HFF-Myc (cell line): Measurements from ENCODE around the gene SUPT4H1.

Experiments used
- DNase-seq: peaks from one replicate; pipeline ENCODE4 v3.0.0-alpha.2; 2011; ENCODE audit warnings: low read depth; ENCODE audit errors: extremely low read depth
- H3K4me3 ChIP-seq: replicated peaks from 2 replicates; pipeline ENCODE4 v1.5.1; 2011; ENCODE audit warnings: low read depth, mild to moderate bottlenecking, control low read depth, low read length
- CTCF ChIP-seq: IDR thresholded peaks from 2 replicates; pipeline ENCODE4 v1.5.1; 2012; ENCODE audit warnings: mild to moderate bottlenecking, low read depth, low read length, control low read depth; ENCODE audit errors: missing control alignments

The SUPT4H1 gene

GRCh38 chr17:58320163-58320558 is 31.8 kb downstream of the SUPT4H1 start:
- no peak for TF ChIP-seq CTCF
- DNase-seq: no peak

GRCh38 chr17:58319173-58320162 is 32.5 kb downstream of the SUPT4H1 start:
- DNase-seq: no peak
- no peak overlapping the region for H3K4me3 ChIP-seq
- no peak for TF ChIP-seq CTCF

More at GRCh38 chr17:58320163-58320558, 31.8 kb downstream of the SUPT4H1 start:
- H3K4me3 ChIP-seq: no peak overlapping the region

- no peak overlapping the region for H3K4me3 ChIP-seq
- TF ChIP-seq CTCF: no peak
- no peak for DNase-seq
Measured at GRCh38 chr17:58318627-58319172, 33.3 kb downstream of the SUPT4H1 start.

GRCh38 chr17:58318065-58318481 is 33.9 kb downstream of the SUPT4H1 start:
- no peak for DNase-seq
- TF ChIP-seq CTCF: no peak
- H3K4me3 ChIP-seq: no peak overlapping the region

GRCh38 chr17:58317421-58318064 is 34.5 kb downstream of the SUPT4H1 start:
- H3K4me3 ChIP-seq: no peak overlapping the region
- peak; percentile 80 for TF ChIP-seq CTCF
- peak; percentile 29 for DNase-seq

- no peak overlapping the region for H3K4me3 ChIP-seq
- no peak for DNase-seq
- no peak for TF ChIP-seq CTCF
Measured at GRCh38 chr17:58316260-58316960, 35.6 kb downstream of the SUPT4H1 start.
